HG03103 (cell line): ENCODE data around the gene VTI1B.
A peak's percentile ranks its signal among the peaks of the same experiment; 100 is the strongest.
"Not testable (repeated sequence)": the region's sequence is repeated elsewhere in the genome, so short reads cannot be mapped to it uniquely, and the experiment has no call there.

ENCODE experiments used
- ATAC-seq: cut with Tn5 transposase; IDR thresholded peaks from one replicate; pipeline ENCODE4 v1.9.1; 2021; ENCODE audit warnings: low read depth; ENCODE audit not compliant: unreplicated experiment

VTI1B gene

DNA sequence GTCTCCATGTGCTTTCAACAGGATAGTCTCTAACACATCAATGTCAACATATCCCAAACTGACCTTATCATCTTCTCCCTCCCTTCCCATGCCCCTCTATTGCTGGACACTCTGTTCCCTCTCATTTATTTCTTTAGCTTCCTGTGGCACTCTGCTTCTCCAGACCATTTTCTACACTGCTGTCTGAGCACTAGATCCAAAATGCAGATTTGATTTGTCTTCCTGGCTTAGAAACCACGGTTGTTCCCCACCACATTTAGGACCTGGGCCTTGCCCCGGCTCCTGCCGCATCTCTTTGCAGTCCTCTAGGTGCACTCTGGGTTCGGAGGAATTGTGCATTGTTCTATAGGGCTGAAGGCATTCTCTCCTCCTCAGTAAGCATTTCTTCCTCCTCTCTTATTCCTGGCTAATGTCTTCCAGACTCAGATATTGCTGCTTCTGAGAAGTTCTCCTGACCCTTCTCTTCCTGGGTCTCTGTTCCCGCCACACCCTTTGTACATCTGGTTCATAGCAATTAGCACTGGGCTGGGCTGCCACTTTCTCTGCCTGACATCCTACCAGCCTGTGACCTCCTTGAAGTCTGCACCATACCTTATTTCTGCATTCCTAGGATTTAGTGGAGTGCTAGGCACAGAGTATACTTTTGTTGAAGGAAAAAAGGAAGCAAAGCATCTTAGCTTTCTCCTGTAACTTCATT lies 40.8 kb downstream of the VTI1B start:
- ATAC-seq: no peak

- no peak for ATAC-seq
Measured at GRCh38 chr14:67630938-67631337, 43.5 kb downstream of the VTI1B start.

DNA sequence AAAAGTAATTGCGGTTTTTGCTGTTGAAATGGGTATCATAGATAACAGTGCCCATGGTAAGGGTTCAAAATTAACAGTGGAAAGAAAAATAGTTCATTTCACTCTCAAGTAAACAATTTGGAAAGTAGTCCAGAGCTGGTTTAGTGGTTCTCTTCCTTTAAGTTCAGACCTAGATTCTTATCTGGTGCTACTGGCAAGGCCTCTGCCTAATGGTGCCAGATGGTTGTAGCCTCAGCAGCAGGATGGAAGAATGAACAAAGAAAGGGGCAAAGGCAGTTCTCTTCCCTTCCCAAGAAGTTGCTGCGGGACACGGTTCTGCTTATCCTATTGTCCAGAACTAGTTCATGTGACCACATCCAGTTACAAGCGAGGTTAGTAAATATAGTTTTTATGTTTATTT lies 44.2 kb downstream of the VTI1B start:
- ATAC-seq: no peak

DNA sequence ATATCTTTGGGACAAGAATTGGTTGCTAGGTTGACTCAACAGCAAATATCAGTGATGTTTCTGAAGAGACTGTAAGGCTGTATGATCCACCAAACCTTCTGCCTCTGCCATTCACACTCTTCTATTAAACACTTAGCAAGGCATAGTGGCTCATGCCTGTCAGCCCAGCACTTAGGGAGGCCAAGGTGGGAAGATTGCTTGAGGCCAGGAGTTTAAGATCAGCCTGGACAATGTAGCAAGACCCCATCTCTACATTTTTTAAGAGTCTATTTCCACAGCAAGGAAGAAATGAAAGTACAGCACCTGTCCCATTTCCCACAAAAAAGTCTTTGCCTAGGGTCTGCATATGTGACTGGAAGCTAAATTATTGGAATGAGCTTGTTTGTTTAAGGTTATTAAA lies 46.9 kb downstream of the VTI1B start:
- ATAC-seq: no peak

GRCh38 chr14:67626131-67626530 lies 48.3 kb downstream of the VTI1B start:
- ATAC-seq: not testable (repeated sequence)

DNA sequence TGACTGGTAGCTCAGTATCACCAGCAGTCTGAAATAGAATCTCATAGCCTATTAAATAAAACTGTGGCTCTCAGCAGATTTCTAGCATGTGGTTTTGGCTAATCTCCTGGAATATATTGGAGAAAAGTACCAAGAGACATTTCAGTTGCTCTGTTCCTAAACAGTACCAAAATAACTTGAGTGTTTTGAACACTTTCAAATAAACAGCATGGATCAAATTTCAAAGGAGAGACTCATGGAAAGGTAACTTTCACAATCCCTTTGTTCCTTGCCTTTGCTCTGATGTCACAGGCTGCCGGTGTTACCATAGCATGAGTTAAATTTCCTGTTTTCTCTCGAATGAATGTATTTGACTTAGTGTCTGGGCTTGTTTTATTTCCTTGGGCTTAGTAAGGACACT lies 51.3 kb downstream of the VTI1B start:
- ATAC-seq: no peak

- ATAC-seq: no peak
Measured at GRCh38 chr14:67622675-67623074, 51.8 kb downstream of the VTI1B start.

DNA sequence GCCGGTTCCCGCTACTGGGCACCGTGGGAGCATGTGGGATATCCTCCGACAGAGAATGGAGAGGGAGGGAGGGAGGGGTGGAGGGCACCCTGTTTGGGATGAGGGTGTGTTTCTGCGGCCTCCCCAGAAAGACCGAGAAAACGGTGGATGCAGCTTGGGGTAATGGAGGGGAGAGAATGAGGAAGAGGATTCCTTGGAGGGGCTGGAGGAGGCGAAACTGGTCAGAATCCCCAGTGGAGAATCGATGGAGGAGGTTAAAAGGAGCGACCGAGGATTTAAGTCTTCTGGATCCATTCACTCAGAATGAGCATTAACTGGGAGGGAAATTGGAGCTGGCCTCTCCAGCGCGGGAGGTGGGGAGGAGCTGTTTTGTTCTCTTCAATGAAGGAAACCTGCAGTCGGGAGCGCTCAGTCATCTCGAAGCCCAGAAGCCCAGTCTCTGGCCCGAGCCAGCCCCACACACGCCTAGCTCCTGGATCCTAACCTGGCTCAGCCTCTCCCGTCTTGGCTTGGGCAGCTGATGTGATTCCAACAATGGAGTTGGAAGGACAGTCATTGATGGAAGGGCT lies 54.1 kb downstream of the VTI1B start:
- ATAC-seq: no peak

GRCh38 chr14:67619446-67620216 lies 54.8 kb downstream of the VTI1B start, which contains the start of gene ARG2:
Gene ARG2 (plus strand): TSS chr14:67619920. CDS start chr14:67619978, 58 bp downstream.
- peak; percentile 87 for ATAC-seq

GRCh38 chr14:67618617-67619063 lies 55.8 kb downstream of the VTI1B start:
- ATAC-seq: no peak

- ATAC-seq: no peak
Measured at GRCh38 chr14:67610491-67610890, 63.9 kb downstream of the VTI1B start.

- no peak for ATAC-seq
Measured at GRCh38 chr14:67609642-67610310, 64.7 kb downstream of the VTI1B start.

DNA sequence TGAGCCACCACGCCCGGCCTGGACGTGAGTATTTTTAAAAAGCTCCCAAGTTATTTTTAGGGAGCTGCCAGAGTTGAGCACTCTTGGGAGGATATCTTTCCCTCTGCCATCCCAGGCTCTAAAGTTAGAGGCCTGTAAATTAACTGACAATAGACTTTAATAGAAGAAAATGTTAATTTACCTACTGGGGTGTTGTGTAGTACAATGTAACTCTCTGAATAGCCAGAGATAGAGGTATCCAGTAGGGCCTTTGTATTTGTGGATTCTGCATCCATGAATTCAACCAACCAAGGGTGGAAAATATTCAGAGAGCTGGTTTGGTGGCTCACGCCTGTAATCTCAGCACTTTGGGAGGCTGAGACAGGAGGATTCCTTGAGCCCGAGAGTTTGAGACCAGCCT lies 66.8 kb downstream of the VTI1B start:
- ATAC-seq: no peak

- peak; percentile 71 for ATAC-seq
Measured at GRCh38 chr14:67602995-67603545, 71.4 kb downstream of the VTI1B start.

GRCh38 chr14:67602076-67602475 lies 72.4 kb downstream of the VTI1B start:
- no peak for ATAC-seq

GRCh38 chr14:67600562-67600974 lies 73.9 kb downstream of the VTI1B start:
- ATAC-seq: not testable (repeated sequence)

GRCh38 chr14:67599698-67600561 lies 74.5 kb downstream of the VTI1B start, which contains the start of gene PIGH:
Gene PIGH (minus strand): TSS chr14:67600268. CDS start chr14:67600203, 65 bp downstream.
- ATAC-seq: peak; percentile 78
